Measurements from ENCODE around the gene IRGQ.

DNA sequence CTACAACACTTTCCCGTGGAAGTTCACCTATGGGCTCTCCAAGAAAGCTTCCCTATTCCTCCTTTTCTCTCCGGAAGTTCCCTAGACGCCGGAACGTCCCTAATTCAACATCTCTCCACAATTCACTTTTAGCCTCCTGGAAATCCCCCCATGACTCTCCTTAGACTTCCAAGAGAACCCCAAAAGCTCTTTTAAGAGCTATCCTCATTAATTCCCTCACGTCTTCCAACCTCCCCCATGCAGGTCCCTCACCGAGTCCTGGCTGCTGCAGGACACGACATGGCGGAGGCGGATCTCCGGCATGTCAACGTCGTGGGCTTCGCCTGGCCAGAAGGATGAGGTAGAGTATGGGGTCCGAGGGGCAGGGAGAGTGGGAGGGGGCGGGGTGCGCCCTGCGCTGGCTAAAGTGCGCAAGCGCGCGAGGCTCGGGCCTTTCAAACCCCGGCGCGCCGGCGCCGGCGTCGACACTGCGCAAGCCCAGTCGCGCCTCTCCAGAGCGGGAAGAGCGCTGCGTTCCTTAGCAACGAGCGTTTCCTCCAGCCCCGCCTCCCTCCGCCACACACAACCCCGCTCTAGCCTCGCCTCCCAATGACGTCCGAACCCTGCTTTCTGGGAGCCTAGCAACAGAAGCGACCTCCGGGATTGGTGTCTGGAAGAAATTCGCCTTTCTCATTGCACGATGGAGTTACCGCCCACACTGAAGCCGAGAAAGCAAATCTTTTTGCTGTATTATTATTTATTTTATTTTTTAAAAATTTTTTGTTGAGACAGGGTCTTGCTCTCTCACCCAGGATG is 20.6 kb downstream of the IRGQ start, which contains the start of the genes PINLYP and XRCC1:
- TF ChIP-seq CTCF (conservative IDR thresholded peaks at IDR 0.05) (no peak), ZFX (IDR thresholded peaks at IDR 0.05) (no peak)
